ENCODE measurements around the gene PLS1.

The PLS1 gene

GRCh38 chr3:142725357-142725739 lies 129.2 kb downstream of the PLS1 start:
- Histone ChIP-seq H3K27ac (no peak overlapping the region), H3K27me3 (peaks cover 87% of the 10 kb centered on the region), H3K4me1 (ENCODE audit: control insufficient read depth in 1 of 2, insufficient read depth in 1 of 2, low read depth in 1 of 2, low read length in 1 of 2) (peaks cover 11 to 13% of the 10 kb centered on the region in 2 experiments), H3K4me3 (ENCODE audit: low read depth in 1 of 2, low read length in 1 of 2) (no peak overlapping the region), H3K9me3 (no peaks in the 10 kb centered on the region), H3K36me3 (no peaks in the 10 kb centered on the region)
- no peak for TF ChIP-seq CTCF (IDR thresholded peaks at IDR 0.05)

GRCh38 chr3:142726017-142726416 lies 129.8 kb downstream of the PLS1 start:
- Histone ChIP-seq H3K27ac (no peak overlapping the region), H3K4me3 (ENCODE audit: low read depth in 1 of 2, low read length in 1 of 2) (no peak overlapping the region), H3K36me3 (no peaks in the 10 kb centered on the region), H3K27me3 (peaks cover 82% of the 10 kb centered on the region), H3K9me3 (no peaks in the 10 kb centered on the region), H3K4me1 (ENCODE audit: control insufficient read depth in 1 of 2, insufficient read depth in 1 of 2, low read depth in 1 of 2, low read length in 1 of 2) (peaks cover 11 to 13% of the 10 kb centered on the region in 2 experiments)
- no peak for TF ChIP-seq CTCF (IDR thresholded peaks at IDR 0.05)

- no peak overlapping the region for H3K4me3 ChIP-seq (ENCODE audit: low read depth in 1 of 2, low read length in 1 of 2)
- H3K27ac ChIP-seq, result no peak overlapping the region
- no peak for TF ChIP-seq CTCF (IDR thresholded peaks at IDR 0.05)
- H3K36me3 ChIP-seq, result no peaks in the 10 kb centered on the region
- H3K27me3 ChIP-seq, result peaks cover 22% of the 10 kb centered on the region
- no peaks in the 10 kb centered on the region for H3K4me1 ChIP-seq (ENCODE audit: control insufficient read depth in 1 of 2, insufficient read depth in 1 of 2, low read depth in 1 of 2, low read length in 1 of 2)
- no peaks in the 10 kb centered on the region for H3K9me3 ChIP-seq
Measured at GRCh38 chr3:142732066-142732465, 135.9 kb downstream of the PLS1 start.

GRCh38 chr3:142734834-142735233 lies 138.6 kb downstream of the PLS1 start:
- Histone ChIP-seq H3K36me3 (no peaks in the 10 kb centered on the region), H3K4me3 (ENCODE audit: low read depth in 1 of 2, low read length in 1 of 2) (no peak overlapping the region), H3K9me3 (no peaks in the 10 kb centered on the region), H3K27ac (no peak overlapping the region), H3K27me3 (no peaks in the 10 kb centered on the region), H3K4me1 (ENCODE audit: control insufficient read depth in 1 of 2, insufficient read depth in 1 of 2, low read depth in 1 of 2, low read length in 1 of 2) (no peaks in the 10 kb centered on the region)
- TF ChIP-seq CTCF (IDR thresholded peaks at IDR 0.05), result no peak

GRCh38 chr3:142735462-142735861 lies 139.3 kb downstream of the PLS1 start:
- H3K27me3 ChIP-seq, result no peaks in the 10 kb centered on the region
- no peaks in the 10 kb centered on the region for H3K4me1 ChIP-seq (ENCODE audit: control insufficient read depth in 1 of 2, insufficient read depth in 1 of 2, low read depth in 1 of 2, low read length in 1 of 2)
- H3K9me3 ChIP-seq, result no peaks in the 10 kb centered on the region
- H3K27ac ChIP-seq, result no peak overlapping the region
- no peaks in the 10 kb centered on the region for H3K36me3 ChIP-seq
- H3K4me3 ChIP-seq (ENCODE audit: low read depth in 1 of 2, low read length in 1 of 2), result no peak overlapping the region
- no peak for TF ChIP-seq CTCF (IDR thresholded peaks at IDR 0.05)

GRCh38 chr3:142738396-142738795 lies 142.2 kb downstream of the PLS1 start:
- no peak overlapping the region for H3K4me3 ChIP-seq (ENCODE audit: low read depth in 1 of 2, low read length in 1 of 2)
- no peaks in the 10 kb centered on the region for H3K36me3 ChIP-seq
- H3K27me3 ChIP-seq, result no peaks in the 10 kb centered on the region
- no peak overlapping the region for H3K27ac ChIP-seq
- no peaks in the 10 kb centered on the region for H3K9me3 ChIP-seq
- no peaks in the 10 kb centered on the region for H3K4me1 ChIP-seq (ENCODE audit: control insufficient read depth in 1 of 2, insufficient read depth in 1 of 2, low read depth in 1 of 2, low read length in 1 of 2)
- no peak for TF ChIP-seq CTCF (IDR thresholded peaks at IDR 0.05)
